Medulla oblongata (tissue), 1 donor: ENCODE data around the gene CPA4.

Source experiments
- DNase-seq: peaks from one replicate; pipeline ENCODE4 v3.0.0-alpha.2; 2015; ENCODE audit errors: extremely low spot score

Gene CPA4

DNA sequence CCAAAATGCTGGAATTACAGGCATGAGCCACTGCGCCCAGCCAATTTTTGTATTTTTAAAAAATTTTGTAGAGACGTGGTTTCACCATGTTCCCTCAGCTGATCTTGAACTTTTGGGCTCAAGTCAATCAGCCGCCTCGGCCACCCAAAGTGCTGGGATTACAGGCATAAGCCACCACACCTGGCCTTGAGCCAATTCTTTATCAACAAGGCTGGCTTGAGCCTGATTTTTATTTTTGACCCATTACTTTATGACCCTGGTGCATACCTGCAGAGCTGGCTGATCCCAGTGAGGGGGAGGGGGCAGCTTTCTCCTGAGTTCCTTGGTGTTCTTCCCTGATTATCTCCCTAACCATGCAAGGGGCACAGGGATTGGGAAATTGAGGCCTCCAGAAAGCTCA, 71.5 kb downstream of the CPA4 start:
- DNase-seq = no peak

DNA sequence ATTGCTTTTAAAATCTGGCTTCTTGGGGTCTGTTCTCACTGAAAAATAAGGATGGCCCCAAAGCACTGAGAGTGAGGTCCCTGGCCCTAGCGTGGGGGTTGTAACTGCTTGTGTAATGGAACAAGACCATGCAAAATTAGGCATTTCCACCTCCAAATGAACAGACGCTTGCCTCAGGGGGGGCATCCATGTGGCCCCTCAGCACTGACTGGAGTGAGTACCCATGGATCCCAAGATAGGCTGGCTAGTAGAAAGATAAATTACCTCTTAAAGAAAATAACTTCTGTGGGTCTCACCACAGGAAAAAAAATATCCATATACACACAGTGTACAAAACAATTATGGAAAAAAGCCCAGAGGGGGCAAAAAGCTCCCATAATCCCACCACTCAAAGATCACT, 72.1 kb downstream of the CPA4 start:
- no peak for DNase-seq

GRCh38 chr7:130365511-130366441, 72.8 kb downstream of the CPA4 start:
- DNase-seq = peak; percentile 9

DNA sequence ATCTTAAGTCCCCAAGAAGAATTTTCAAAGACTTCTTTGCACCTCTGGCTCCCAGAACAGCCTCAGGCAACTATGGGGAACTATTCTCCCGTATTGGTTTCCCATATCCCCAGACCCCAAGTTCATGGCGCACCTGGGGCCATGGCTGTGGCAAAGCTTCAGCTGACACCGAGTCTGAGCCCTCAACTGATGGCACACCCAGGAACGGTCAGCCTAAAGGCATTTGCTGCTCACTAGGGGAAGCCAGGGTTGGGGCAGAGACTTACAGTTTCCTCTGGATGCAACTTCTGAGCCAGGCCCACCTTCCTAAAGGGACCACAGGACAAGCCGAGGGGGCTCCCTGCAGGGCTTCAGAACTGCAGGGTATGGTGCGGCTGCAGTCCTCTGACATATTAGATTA, 73.6 kb downstream of the CPA4 start:
- no peak for DNase-seq

- DNase-seq = no peak
Observed at GRCh38 chr7:130367088-130367755, 74.3 kb downstream of the CPA4 start.

- DNase-seq = no peak
Observed at GRCh38 chr7:130367836-130368746, 75.1 kb downstream of the CPA4 start.

DNA sequence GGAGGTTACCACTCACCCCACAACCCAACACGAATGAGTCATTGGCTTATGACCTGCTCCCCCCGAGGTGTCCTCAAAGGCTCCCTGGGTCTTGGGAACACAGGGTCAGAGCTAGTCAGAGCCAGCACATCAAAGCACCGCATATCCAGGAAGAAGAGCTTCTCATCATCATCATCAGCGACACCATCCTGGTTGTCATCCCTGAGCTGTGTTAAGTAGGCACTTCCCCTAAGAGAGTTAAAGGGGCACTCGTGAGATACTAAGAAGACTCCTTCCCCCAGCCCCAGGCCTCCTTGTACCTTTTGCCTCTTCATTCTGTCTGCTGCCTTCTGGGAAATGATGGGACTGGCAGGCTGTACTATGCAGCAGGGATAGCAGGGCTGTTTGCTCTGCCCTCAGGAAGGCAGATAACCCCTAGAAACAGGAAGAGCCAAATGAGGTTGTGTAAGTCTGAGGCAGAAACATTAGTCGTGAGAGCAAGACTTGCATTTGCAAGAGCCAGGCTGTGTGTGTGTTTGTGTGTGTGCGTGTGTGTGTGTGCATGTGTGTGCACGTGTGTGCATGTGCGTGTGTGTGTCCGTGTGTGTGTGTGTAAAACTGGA, 76.2 kb downstream of the CPA4 start:
- DNase-seq = no peak

DNA sequence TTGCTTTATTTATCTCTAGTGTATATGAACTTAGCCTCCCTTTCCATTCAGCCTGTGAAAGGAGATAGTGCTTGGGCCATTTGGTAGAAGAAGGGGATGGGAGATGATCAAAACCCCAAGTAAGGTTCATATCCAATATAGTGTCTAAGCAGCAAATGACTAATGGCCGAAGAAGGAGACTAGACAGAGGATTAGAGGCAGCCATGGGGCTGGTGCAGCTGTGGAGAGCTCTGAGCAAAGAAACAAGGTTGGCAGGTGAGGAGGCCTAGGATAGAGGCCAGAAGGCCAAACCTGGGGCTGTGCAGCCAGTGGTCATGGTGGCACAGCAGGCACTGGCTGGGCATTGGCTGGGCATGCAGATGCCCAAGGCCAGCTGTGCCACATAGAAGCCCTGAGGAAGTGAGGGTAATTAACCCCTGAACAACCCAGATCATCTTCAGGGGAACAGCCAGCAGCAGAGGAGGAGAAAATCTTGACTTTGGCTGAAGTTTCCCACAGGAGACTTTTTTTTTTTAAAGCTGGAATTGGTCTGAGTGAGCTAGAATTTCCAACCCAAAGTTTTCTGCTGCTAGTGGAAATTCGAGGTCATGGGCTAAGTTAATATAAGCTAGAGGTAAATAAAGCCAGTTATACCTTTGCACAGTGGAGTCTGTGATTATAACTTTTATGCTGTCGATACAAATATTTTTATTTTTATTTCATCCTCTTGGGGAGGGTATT, 77.0 kb downstream of the CPA4 start:
- no peak for DNase-seq

DNA sequence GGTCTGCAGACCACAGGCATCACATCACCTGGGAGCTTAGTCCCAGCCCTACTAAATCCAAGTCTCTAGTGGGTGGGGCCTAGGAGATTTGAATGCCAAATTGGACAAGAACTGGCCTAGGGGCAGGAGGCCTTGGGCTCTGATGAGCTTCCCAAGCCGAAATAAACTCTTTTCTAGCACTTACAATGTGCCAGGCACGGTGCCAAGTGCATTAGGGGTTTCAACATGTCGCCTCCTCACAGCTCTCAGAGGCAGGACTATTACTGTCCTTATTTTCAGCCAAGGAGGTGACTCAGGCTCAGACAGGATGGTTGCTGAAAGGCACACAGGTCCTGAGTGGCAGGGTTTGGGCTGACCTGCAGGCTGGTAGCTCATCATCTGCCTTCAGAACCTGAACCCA, 78.1 kb downstream of the CPA4 start:
- no peak for DNase-seq

DNA sequence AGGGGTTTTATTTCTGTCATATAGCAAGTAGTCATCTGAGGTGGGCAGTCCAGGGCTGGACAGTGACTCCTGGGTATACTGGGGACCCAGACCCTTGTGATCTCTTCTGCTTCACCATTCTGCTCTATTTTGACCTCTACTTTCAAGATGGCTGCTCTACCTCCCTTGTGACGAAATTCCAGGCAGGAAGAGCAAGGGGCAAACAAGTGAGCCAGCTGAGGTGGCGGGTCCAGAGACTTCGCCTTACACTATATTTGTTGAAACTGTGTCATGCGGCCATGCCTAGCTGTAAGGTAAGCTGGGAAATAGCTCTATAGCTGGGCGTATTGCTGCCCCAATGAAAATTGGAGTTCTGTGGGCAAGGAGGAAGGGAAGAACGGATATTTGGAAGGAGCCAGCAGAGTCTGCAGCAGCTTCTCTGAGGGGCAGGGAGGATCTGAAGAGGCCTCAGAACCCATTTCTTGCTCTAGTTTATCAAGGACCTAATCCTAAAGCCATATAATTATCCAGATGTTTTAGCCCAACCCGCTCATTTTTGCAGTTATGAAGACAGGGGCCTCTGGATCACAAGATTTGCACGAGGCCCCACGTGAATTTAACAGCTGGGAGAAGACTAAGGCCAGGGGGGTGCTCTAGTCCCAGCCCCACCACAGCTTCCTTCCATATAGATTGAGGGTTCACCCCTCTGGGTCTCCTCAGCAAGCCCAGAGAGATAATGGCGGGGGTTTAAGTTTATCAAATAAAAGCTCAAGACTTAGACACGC, 79.6 kb downstream of the CPA4 start:
- DNase-seq = no peak
